GM23338 (cell line): ENCODE data around the gene CPSF4. TPM values are rescaled to one million over a fixed set of nuclear protein-coding genes. Genes with fewer than 3 reads are reported as not detected.

Source experiments
- ATAC-seq: fragments of 200-7000 bp; cut with Tn5 transposase; 3 replicates; pipeline ENCODE4 v1.9.1; 2020
- DNase-seq: peaks from one replicate; pipeline ENCODE4 v3.0.0-alpha.2; 2015; ENCODE audit warnings: low spot score
- H2AFZ ChIP-seq: fragments of 200-600 bp; sonication (generic); 2 replicates; pipeline ENCODE4 v1.8.0; 2016; ENCODE audit warnings: antibody characterized with exemption, mild to moderate bottlenecking, moderate library complexity
- H3F3A ChIP-seq: fragments of 200-600 bp; sonication (generic); replicated peaks from 2 replicates; pipeline ENCODE4 v1.8.0; 2017; ENCODE audit warnings: antibody characterized with exemption, mixed run types, low read depth
- H3K27ac ChIP-seq: fragments of 200-600 bp; sonication (generic); 2 replicates; pipeline ENCODE4 v1.6.1; 2016; ENCODE audit warnings: low read depth
- H3K27me3 ChIP-seq: fragments of 200-600 bp; sonication (generic); 2 replicates; pipeline ENCODE4 v1.8.0; 2016; ENCODE audit warnings: mild to moderate bottlenecking, mixed run types, moderate library complexity; ENCODE audit not compliant: insufficient read depth
- H3K36me3 ChIP-seq: fragments of 200-600 bp; sonication (generic); 2 replicates; pipeline ENCODE4 v1.8.0; 2016; ENCODE audit warnings: mild to moderate bottlenecking; ENCODE audit not compliant: insufficient read depth
- H3K4me1 ChIP-seq: fragments of 200-600 bp; sonication (generic); 2 replicates; pipeline ENCODE4 v1.8.0; 2016; ENCODE audit warnings: mild to moderate bottlenecking, moderate library complexity; ENCODE audit not compliant: insufficient read depth
- H3K4me2 ChIP-seq: fragments of 200-600 bp; sonication (generic); 2 replicates; pipeline ENCODE4 v1.7.1; 2017; ENCODE audit warnings: mixed run types
- H3K4me3 ChIP-seq: fragments of 200-600 bp; sonication (generic); 2 replicates; pipeline ENCODE4 v1.6.1; 2016; ENCODE audit warnings: mixed run types
- H3K79me2 ChIP-seq: fragments of 200-600 bp; sonication (generic); replicated peaks from 2 replicates; pipeline ENCODE4 v1.8.0; 2017; ENCODE audit warnings: mild to moderate bottlenecking; ENCODE audit not compliant: insufficient read depth
- H3K9me2 ChIP-seq: fragments of 200-600 bp; sonication (generic); 2 replicates; pipeline ENCODE4 v1.8.0; 2017; ENCODE audit not compliant: insufficient read depth
- H4K20me1 ChIP-seq: fragments of 200-600 bp; sonication (generic); replicated peaks from 2 replicates; pipeline ENCODE4 v1.8.0; 2017; ENCODE audit warnings: mild to moderate bottlenecking; ENCODE audit not compliant: insufficient read depth
- H3K27ac Mint-ChIP-seq: 2 replicates; pipeline ENCODE4 v1.8.0; 2020; ENCODE audit warnings: inconsistent platforms, mild to moderate bottlenecking, moderate library complexity, mixed read lengths
- H3K27me3 Mint-ChIP-seq: 3 replicates; pipeline ENCODE4 v1.8.0; 2022; ENCODE audit warnings: low read depth, mild to moderate bottlenecking, moderate library complexity, mixed read lengths, inconsistent platforms; ENCODE audit not compliant: insufficient read depth, poor library complexity
- H3K36me3 Mint-ChIP-seq: 3 replicates; pipeline ENCODE4 v1.8.0; 2021; ENCODE audit warnings: low read depth, mild to moderate bottlenecking, inconsistent platforms, moderate library complexity, mixed read lengths
- H3K4me1 Mint-ChIP-seq: 3 replicates; pipeline ENCODE4 v1.8.0; 2020; ENCODE audit warnings: mild to moderate bottlenecking, inconsistent platforms, mixed read lengths
- H3K4me3 Mint-ChIP-seq: 3 replicates; pipeline ENCODE4 v1.8.0; 2021; ENCODE audit warnings: moderate library complexity, mild to moderate bottlenecking, inconsistent platforms, mixed read lengths
- H3K9me3 Mint-ChIP-seq: 3 replicates; pipeline ENCODE4 v1.8.0; 2020; ENCODE audit warnings: moderate library complexity, mild to moderate bottlenecking, inconsistent platforms, mixed read lengths
- CREB1 ChIP-seq: fragments of 250-450 bp; sonication (Bioruptor Pico); IDR thresholded peaks from 2 replicates; pipeline ENCODE4 v1.5.0; 2020; ENCODE audit warnings: low read depth, mild to moderate bottlenecking, moderate library complexity
- EZH2phosphoT487 ChIP-seq: fragments of 200-600 bp; sonication (generic); IDR thresholded peaks from one replicate; pipeline ENCODE4 v1.8.1; 2018; ENCODE audit warnings: antibody characterized with exemption; ENCODE audit not compliant: unreplicated experiment
- POLR2AphosphoS5 ChIP-seq: IDR thresholded peaks from 2 replicates; pipeline ENCODE4 v1.6.1; 2016; ENCODE audit warnings: antibody characterized with exemption, low read depth
- STAT1 ChIP-seq: IDR thresholded peaks from one replicate; pipeline ENCODE4 v1.6.1; 2016; ENCODE audit warnings: antibody characterized with exemption; ENCODE audit not compliant: unreplicated experiment
- ZNF114 ChIP-seq: fragments of 250-450 bp; sonication (Bioruptor Pico); IDR thresholded peaks from 2 replicates; pipeline ENCODE4 v1.5.0; 2020; ENCODE audit warnings: mild to moderate bottlenecking, moderate library complexity
- ZNF331 ChIP-seq: fragments of 250-450 bp; sonication (Bioruptor Pico); IDR thresholded peaks from 2 replicates; pipeline ENCODE4 v1.5.0; 2020; ENCODE audit warnings: low read depth, mild to moderate bottlenecking, moderate library complexity
- long read RNA-seq: library from polyadenylated mRNA; unstranded; transcript quantifications from one replicate; pipeline ENCODE4 v2.0.0, GENCODE V29; 2020; ENCODE audit not compliant: unreplicated experiment
- polyA plus RNA-seq: library from polyadenylated mRNA; unstranded; fragments of >200 nt; fragmentation: Nextera tagmentation; extraction: Ambion mirVana; gene quantifications from 2 replicates; pipeline ENCODE4 v1.2.1, GENCODE V29; 2016
- total RNA-seq: library from RNA; depleted of rRNA; stranded (reverse); fragments of >200 nt; shearing (Covaris generic); gene quantifications from 2 replicates; pipeline ENCODE4 v1.2.3, GENCODE V29; 2014; rRNA removed
- TF ChIP-seq, protein P1 (sequence below): IDR thresholded peaks from 2 replicates; pipeline ENCODE4 v1.6.1; 2016; ENCODE audit warnings: antibody characterized with exemption
- TF ChIP-seq, protein P2 (sequence below): IDR thresholded peaks from one replicate; pipeline ENCODE4 v1.6.1; 2018; ENCODE audit warnings: antibody characterized with exemption; ENCODE audit not compliant: unreplicated experiment
- TF ChIP-seq, protein P3 (sequence below), 2 experiments: fragments of 200-600 bp in 1 of 2; sonication (generic) in 1 of 2; conservative IDR thresholded peaks; 2 replicates each; pipeline versions ENCODE4 v1.5.1 to v1.6.1; 2016 to 2017; ENCODE audit warnings: antibody characterized with exemption in 2 of 2, low read depth in 2 of 2, mild to moderate bottlenecking in 2 of 2, moderate library complexity in 1 of 2
- TF ChIP-seq, protein P4 (sequence below): fragments of 250-450 bp; sonication (Bioruptor Pico); IDR thresholded peaks from 2 replicates; pipeline ENCODE4 v1.5.0; 2020; ENCODE audit warnings: mild to moderate bottlenecking, moderate library complexity

The CPSF4 gene
- total RNA-seq = 88.0 and 93.2 TPM in 2 replicates
- 33.4 and 34.3 TPM in 2 replicates for polyA plus RNA-seq
- long read RNA-seq, transcript CPSF4-201 (8 exons, 1,691 nt) = minor isoform, 14 of 37 reads
- long read RNA-seq, transcript CPSF4-204 (8 exons, 1,738 nt) = major isoform, 17 of 37 reads
- long read RNA-seq, partial matches to known transcripts = 1 of 37 reads
- long read RNA-seq, other reads (novel, unspliced or antisense) = 5 of 37 reads

DNA sequence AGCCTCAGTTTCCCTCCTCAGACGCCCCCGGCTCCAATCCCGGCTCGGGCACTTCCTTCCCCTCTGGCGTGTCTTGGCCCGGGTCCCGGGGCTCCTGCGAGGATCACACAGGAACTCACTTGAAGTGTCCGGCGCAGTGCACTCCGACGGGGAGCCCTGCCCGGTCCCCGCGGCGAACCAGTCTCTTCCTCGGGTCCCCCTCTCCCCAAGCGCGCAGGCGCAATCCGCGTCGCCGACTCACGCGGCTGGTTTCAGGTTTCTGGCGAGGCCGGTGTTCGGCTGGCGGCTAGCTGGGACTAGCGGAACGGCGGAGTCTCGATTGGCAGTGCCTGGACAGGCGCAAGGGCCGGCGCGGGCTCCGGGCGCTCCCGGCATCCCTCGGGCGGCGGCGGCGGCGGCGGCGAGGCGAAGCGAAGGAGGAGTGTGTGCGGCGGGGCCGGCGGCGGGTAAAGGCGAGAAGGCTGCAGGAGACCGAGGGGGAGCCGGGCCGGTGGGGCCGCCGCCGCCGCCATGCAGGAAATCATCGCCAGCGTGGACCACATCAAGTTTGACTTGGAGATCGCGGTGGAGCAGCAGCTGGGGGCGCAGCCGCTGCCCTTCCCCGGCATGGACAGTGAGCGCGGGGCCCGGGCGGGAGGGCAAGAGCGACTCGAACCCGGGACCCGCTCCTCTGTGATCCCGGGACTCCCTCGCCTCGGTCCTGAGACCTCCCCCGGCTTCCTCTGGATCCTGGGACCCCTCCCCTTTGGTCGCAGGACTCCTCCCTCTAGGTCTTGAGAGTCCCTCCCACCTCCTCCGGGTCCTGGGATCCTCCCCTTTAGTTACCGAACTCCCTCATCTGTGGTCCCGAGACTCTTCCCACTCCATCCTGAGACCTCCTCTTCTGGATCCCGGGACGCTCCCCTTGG is at the start of gene CPSF4, which contains the start of gene PTCD1:
Gene CPSF4 (plus strand): TSS at position 371 of the 908 bp plus-strand sequence. CDS start 140 bp downstream, at position 511.
Gene PTCD1 (minus strand): TSS at position 226 of the 908 bp plus-strand sequence. CDS start 3,556 bp downstream, outside the sequence.
- Histone ChIP-seq H3K79me2 (peaks cover 70% of the 10 kb centered on the region), H3K27ac (peak within 1 kb of the TSS; percentile 97), H3K4me2 (peak within 1 kb of the TSS; percentile 99), H2AFZ (peak within 1 kb of the TSS; percentile 95), H4K20me1 (peaks cover 32% of the 10 kb centered on the region), H3K4me3 (peak within 1 kb of the TSS; percentile 97), H3K36me3 (peaks cover 22% of the 10 kb centered on the region), H3K4me1 (peaks cover 19% of the 10 kb centered on the region), H3K9me2 (no peaks in the 10 kb centered on the region), H3K27me3 (no peaks in the 10 kb centered on the region), H3F3A (peaks cover 20% of the 10 kb centered on the region; the same call in 1 of the 2 replicates)
- H3K27ac Mint-ChIP-seq = peak within 1 kb of the TSS; percentile 99
- peaks cover 48% of the 10 kb centered on the region for H3K36me3 Mint-ChIP-seq
- DNase-seq (peak; percentile 98), ATAC-seq (peak; percentile 93)
- TF ChIP-seq, protein P1, sequence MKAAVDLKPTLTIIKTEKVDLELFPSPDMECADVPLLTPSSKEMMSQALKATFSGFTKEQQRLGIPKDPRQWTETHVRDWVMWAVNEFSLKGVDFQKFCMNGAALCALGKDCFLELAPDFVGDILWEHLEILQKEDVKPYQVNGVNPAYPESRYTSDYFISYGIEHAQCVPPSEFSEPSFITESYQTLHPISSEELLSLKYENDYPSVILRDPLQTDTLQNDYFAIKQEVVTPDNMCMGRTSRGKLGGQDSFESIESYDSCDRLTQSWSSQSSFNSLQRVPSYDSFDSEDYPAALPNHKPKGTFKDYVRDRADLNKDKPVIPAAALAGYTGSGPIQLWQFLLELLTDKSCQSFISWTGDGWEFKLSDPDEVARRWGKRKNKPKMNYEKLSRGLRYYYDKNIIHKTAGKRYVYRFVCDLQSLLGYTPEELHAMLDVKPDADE = peak; percentile 93
- TF ChIP-seq ZNF331 (CRISPR knock-in tag) (no peak), STAT1 (no peak), EZH2phosphoT487 (no peak), POLR2AphosphoS5 (peak; percentile 84), ZNF114 (CRISPR knock-in tag) (no peak), CREB1 (CRISPR knock-in tag) (peak; percentile 48; the same call in 1 of the 2 replicates)
- TF ChIP-seq, protein P2, sequence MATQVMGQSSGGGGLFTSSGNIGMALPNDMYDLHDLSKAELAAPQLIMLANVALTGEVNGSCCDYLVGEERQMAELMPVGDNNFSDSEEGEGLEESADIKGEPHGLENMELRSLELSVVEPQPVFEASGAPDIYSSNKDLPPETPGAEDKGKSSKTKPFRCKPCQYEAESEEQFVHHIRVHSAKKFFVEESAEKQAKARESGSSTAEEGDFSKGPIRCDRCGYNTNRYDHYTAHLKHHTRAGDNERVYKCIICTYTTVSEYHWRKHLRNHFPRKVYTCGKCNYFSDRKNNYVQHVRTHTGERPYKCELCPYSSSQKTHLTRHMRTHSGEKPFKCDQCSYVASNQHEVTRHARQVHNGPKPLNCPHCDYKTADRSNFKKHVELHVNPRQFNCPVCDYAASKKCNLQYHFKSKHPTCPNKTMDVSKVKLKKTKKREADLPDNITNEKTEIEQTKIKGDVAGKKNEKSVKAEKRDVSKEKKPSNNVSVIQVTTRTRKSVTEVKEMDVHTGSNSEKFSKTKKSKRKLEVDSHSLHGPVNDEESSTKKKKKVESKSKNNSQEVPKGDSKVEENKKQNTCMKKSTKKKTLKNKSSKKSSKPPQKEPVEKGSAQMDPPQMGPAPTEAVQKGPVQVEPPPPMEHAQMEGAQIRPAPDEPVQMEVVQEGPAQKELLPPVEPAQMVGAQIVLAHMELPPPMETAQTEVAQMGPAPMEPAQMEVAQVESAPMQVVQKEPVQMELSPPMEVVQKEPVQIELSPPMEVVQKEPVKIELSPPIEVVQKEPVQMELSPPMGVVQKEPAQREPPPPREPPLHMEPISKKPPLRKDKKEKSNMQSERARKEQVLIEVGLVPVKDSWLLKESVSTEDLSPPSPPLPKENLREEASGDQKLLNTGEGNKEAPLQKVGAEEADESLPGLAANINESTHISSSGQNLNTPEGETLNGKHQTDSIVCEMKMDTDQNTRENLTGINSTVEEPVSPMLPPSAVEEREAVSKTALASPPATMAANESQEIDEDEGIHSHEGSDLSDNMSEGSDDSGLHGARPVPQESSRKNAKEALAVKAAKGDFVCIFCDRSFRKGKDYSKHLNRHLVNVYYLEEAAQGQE = peak; percentile 19
- TF ChIP-seq, protein P3, sequence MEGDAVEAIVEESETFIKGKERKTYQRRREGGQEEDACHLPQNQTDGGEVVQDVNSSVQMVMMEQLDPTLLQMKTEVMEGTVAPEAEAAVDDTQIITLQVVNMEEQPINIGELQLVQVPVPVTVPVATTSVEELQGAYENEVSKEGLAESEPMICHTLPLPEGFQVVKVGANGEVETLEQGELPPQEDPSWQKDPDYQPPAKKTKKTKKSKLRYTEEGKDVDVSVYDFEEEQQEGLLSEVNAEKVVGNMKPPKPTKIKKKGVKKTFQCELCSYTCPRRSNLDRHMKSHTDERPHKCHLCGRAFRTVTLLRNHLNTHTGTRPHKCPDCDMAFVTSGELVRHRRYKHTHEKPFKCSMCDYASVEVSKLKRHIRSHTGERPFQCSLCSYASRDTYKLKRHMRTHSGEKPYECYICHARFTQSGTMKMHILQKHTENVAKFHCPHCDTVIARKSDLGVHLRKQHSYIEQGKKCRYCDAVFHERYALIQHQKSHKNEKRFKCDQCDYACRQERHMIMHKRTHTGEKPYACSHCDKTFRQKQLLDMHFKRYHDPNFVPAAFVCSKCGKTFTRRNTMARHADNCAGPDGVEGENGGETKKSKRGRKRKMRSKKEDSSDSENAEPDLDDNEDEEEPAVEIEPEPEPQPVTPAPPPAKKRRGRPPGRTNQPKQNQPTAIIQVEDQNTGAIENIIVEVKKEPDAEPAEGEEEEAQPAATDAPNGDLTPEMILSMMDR (conservative IDR thresholded peaks at IDR 0.05; ENCODE audit: low read depth in 2 of 2) = no peak
- TF ChIP-seq, protein P4, sequence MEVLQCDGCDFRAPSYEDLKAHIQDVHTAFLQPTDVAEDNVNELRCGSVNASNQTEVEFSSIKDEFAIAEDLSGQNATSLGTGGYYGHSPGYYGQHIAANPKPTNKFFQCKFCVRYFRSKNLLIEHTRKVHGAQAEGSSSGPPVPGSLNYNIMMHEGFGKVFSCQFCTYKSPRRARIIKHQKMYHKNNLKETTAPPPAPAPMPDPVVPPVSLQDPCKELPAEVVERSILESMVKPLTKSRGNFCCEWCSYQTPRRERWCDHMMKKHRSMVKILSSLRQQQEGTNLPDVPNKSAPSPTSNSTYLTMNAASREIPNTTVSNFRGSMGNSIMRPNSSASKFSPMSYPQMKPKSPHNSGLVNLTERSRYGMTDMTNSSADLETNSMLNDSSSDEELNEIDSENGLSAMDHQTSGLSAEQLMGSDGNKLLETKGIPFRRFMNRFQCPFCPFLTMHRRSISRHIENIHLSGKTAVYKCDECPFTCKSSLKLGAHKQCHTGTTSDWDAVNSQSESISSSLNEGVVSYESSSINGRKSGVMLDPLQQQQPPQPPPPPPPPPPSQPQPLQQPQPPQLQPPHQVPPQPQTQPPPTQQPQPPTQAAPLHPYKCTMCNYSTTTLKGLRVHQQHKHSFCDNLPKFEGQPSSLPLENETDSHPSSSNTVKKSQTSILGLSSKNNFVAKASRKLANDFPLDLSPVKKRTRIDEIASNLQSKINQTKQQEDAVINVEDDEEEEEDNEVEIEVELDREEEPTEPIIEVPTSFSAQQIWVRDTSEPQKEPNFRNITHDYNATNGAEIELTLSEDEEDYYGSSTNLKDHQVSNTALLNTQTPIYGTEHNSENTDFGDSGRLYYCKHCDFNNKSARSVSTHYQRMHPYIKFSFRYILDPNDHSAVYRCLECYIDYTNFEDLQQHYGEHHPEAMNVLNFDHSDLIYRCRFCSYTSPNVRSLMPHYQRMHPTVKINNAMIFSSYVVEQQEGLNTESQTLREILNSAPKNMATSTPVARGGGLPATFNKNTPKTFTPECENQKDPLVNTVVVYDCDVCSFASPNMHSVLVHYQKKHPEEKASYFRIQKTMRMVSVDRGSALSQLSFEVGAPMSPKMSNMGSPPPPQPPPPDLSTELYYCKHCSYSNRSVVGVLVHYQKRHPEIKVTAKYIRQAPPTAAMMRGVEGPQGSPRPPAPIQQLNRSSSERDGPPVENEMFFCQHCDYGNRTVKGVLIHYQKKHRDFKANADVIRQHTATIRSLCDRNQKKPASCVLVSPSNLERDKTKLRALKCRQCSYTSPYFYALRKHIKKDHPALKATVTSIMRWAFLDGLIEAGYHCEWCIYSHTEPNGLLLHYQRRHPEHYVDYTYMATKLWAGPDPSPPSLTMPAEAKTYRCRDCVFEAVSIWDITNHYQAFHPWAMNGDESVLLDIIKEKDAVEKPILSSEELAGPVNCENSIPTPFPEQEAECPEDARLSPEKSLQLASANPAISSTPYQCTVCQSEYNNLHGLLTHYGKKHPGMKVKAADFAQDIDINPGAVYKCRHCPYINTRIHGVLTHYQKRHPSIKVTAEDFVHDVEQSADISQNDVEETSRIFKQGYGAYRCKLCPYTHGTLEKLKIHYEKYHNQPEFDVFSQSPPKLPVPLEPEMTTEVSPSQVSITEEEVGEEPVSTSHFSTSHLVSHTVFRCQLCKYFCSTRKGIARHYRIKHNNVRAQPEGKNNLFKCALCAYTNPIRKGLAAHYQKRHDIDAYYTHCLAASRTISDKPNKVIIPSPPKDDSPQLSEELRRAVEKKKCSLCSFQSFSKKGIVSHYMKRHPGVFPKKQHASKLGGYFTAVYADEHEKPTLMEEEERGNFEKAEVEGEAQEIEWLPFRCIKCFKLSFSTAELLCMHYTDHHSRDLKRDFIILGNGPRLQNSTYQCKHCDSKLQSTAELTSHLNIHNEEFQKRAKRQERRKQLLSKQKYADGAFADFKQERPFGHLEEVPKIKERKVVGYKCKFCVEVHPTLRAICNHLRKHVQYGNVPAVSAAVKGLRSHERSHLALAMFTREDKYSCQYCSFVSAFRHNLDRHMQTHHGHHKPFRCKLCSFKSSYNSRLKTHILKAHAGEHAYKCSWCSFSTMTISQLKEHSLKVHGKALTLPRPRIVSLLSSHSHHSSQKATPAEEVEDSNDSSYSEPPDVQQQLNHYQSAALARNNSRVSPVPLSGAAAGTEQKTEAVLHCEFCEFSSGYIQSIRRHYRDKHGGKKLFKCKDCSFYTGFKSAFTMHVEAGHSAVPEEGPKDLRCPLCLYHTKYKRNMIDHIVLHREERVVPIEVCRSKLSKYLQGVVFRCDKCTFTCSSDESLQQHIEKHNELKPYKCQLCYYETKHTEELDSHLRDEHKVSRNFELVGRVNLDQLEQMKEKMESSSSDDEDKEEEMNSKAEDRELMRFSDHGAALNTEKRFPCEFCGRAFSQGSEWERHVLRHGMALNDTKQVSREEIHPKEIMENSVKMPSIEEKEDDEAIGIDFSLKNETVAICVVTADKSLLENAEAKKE (CRISPR knock-in tag) = no peak
- peak within 1 kb of the TSS; percentile 98 for H3K4me3 Mint-ChIP-seq
- H3K9me3 Mint-ChIP-seq = no peaks in the 10 kb centered on the region; the same call in 2 of the 3 replicates
- peaks cover 9% of the 10 kb centered on the region for H3K27me3 Mint-ChIP-seq
- H3K4me1 Mint-ChIP-seq = peaks cover 19% of the 10 kb centered on the region
